H1 (cell line): Measurements from ENCODE around the gene KLHL8. TPM values are rescaled to one million over a fixed set of nuclear protein-coding genes. Genes with fewer than 3 reads are reported as not detected.

Experiments used
- KDM1A ChIP-seq: fragments of 200-600, 300-600 bp; sonication (generic); IDR thresholded peaks from 2 replicates; pipeline ENCODE4 v1.7.1; 2016; ENCODE audit warnings: mild to moderate bottlenecking, low read length, borderline replicate concordance
- POLR2AphosphoS5 ChIP-seq: IDR thresholded peaks from 2 replicates; pipeline ENCODE4 v1.6.1; 2011; ENCODE audit warnings: low read depth, low read length
- SP1 ChIP-seq: IDR thresholded peaks from 2 replicates; pipeline ENCODE4 v1.6.1; 2011; ENCODE audit warnings: low read depth, low read length
- TAF1 ChIP-seq: IDR thresholded peaks from 2 replicates; pipeline ENCODE4 v1.6.1; 2011; ENCODE audit warnings: mild to moderate bottlenecking, low read depth, low read length
- TCF12 ChIP-seq: IDR thresholded peaks from 2 replicates; pipeline ENCODE4 v1.6.1; 2011; ENCODE audit warnings: low read depth, mild to moderate bottlenecking, low read length
- TEAD4 ChIP-seq: IDR thresholded peaks from 2 replicates; pipeline ENCODE4 v1.6.1; 2012; ENCODE audit warnings: low read depth, low read length, inconsistent platforms, mixed read lengths
- polyA plus RNA-seq, 7 experiments: library from polyadenylated mRNA; depleted of rRNA in 3 of 7; stranded (reverse) in 5 of 7; unstranded in 2 of 7; fragments of >200 nt in 5 of 7; fragments of 200-250 nt in 2 of 7; gene quantifications; 1 replicate in 5 of 7; 2 replicates in 1 of 7; 4 replicates in 1 of 7; pipeline versions ENCODE4 v1.2.1 to v1.2.3, GENCODE V29; 2011 to 2013; ENCODE audit warnings: missing spikeins in 2 of 7, mixed read lengths in 2 of 7
- total RNA-seq: library from RNA; stranded (reverse); fragmentation: NEBNext Ultra II Directional; extraction: Animal tissue kit (Norgen Biotek cat#: 25700); gene quantifications from 2 replicates; pipeline ENCODE4 v1.2.1, GENCODE V29; 2021

Gene KLHL8
- total and polyA plus RNA-seq, 2 of the 8 experiments (the other 6 are each of a cell fraction or from before 2014, with no cell fraction given): 0.94 to 8.1 TPM

GRCh38 chr4:87147116-87147515 is 73.3 kb downstream of the KLHL8 start (continued):
- TF ChIP-seq TEAD4: no peak
- no peak for TF ChIP-seq SP1
- no peak for TF ChIP-seq POLR2AphosphoS5
- TF ChIP-seq KDM1A: no peak
- TF ChIP-seq TAF1: no peak
- no peak for TF ChIP-seq TCF12
